Measurements from ENCODE around the gene TUBA4B. TPM values are rescaled to one million over a fixed set of nuclear protein-coding genes. Genes with fewer than 3 reads are reported as not detected.

Gene TUBA4B
- total RNA-seq, 4 donors from 2014 or later = 0.43 to 0.83 TPM; not detected in 2

DNA sequence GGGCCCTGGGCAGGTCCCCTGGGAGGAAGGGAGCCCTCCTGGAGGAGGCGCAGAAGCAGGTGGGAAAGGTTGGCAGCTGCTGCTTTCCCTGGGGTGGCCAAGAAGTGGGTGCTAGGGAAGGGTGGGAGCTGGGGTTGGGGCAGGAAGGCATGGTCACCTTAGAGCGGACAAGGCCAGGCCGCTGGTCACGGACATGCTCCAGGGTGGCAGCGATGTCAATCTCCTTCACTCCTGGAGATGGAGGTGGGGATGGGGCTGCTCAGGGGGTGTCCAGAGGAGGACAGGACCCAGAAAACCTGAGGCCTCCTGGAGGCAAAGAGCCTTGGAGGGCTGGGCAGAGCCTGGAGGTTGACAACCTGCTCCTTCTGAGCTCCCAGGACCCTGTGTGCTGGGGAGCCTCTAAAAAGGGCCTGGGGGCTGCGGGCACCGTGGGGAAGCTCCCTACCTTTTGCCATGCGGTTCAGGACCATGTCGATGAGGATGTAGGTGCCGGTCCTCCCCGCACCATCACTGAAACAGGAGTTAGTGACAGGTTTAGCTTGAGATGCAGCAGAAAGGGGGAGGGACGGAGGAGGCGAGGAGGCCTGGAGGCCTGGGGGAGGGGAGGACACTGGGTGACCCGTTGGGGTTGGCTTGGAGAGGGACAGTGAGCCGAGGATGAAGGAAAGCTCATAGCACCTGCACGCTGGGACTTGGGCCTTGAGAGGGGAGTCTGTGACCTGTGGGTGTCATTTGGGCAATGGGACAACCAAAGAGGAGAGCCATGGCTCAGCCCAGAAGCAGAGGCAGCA, 37.5 kb downstream of the TUBA4B start:
- no peaks in the 10 kb centered on the region for H3K36me3 ChIP-seq
- H3K4me1 ChIP-seq = peaks cover 4 to 8% of the 10 kb centered on the region in 2 donors
- no peaks in the 10 kb centered on the region for H3K27me3 ChIP-seq
- H3K27ac ChIP-seq = peak overlapping the region; percentile 92 to 95
- H3K4me3 ChIP-seq = no peak overlapping the region
- intact Hi-C loops (cut with DNase I; ENCODE audit: low total_unique reads) = no loop called here
- no peaks in the 10 kb centered on the region for H3K9me3 ChIP-seq
- DNase-seq = no peak
- TF ChIP-seq, protein P1, sequence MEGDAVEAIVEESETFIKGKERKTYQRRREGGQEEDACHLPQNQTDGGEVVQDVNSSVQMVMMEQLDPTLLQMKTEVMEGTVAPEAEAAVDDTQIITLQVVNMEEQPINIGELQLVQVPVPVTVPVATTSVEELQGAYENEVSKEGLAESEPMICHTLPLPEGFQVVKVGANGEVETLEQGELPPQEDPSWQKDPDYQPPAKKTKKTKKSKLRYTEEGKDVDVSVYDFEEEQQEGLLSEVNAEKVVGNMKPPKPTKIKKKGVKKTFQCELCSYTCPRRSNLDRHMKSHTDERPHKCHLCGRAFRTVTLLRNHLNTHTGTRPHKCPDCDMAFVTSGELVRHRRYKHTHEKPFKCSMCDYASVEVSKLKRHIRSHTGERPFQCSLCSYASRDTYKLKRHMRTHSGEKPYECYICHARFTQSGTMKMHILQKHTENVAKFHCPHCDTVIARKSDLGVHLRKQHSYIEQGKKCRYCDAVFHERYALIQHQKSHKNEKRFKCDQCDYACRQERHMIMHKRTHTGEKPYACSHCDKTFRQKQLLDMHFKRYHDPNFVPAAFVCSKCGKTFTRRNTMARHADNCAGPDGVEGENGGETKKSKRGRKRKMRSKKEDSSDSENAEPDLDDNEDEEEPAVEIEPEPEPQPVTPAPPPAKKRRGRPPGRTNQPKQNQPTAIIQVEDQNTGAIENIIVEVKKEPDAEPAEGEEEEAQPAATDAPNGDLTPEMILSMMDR (IDR thresholded peaks at IDR 0.05) = no peak
- TF ChIP-seq POLR2A (IDR thresholded peaks at IDR 0.05) = no peak

DNA sequence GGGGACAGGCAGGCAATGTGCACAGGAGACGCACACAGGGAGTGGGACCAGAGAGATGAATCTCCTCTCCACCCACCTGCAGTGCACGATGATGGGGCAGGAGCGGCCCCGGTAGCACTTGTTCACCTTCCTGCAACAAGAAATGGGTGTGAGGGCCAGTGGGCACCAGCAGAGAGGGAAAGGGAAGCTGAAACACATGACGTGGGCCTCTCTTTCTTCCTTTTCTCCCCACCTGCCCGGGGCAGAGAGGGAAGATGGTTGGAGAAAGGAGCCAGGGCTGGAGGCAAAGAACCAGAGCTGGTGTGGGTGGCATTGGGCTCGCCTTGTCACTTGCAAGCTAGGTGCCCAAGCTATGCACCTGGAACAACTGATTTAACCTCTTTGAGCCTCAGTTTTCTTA, 38.4 kb downstream of the TUBA4B start:
- peaks cover 4 to 8% of the 10 kb centered on the region in 2 donors for H3K4me1 ChIP-seq
- DNase-seq = no peak
- no peak for TF ChIP-seq POLR2A (IDR thresholded peaks at IDR 0.05)
- TF ChIP-seq, protein P1 (IDR thresholded peaks at IDR 0.05) = no peak
- intact Hi-C loops (cut with DNase I; ENCODE audit: low total_unique reads) = no loop called here
- H3K9me3 ChIP-seq = no peaks in the 10 kb centered on the region
- no peaks in the 10 kb centered on the region for H3K27me3 ChIP-seq
- no peak overlapping the region for H3K4me3 ChIP-seq
- H3K27ac ChIP-seq = peak overlapping the region in 1 of 2 donors; percentile 95
- no peaks in the 10 kb centered on the region for H3K36me3 ChIP-seq

GRCh38 chr2:219291910-219292490, 39.0 kb downstream of the TUBA4B start:
- Histone ChIP-seq H3K9me3 (no peaks in the 10 kb centered on the region), H3K27ac (no peak overlapping the region), H3K36me3 (no peaks in the 10 kb centered on the region), H3K4me1 (peaks cover 4 to 8% of the 10 kb centered on the region in 2 donors), H3K4me3 (no peak overlapping the region), H3K27me3 (no peaks in the 10 kb centered on the region)
- TF ChIP-seq, protein P1 (IDR thresholded peaks at IDR 0.05) = no peak
- TF ChIP-seq POLR2A (IDR thresholded peaks at IDR 0.05) = no peak
- intact Hi-C loops (cut with DNase I; ENCODE audit: low total_unique reads) = no loop called here
- no peak for DNase-seq

GRCh38 chr2:219292616-219293015, 39.6 kb downstream of the TUBA4B start:
- no peaks in the 10 kb centered on the region for H3K27me3 ChIP-seq
- intact Hi-C loops (cut with DNase I; ENCODE audit: low total_unique reads) = no loop called here
- no peaks in the 10 kb centered on the region for H3K36me3 ChIP-seq
- H3K4me3 ChIP-seq = no peak overlapping the region
- peaks cover 4 to 8% of the 10 kb centered on the region in 2 donors for H3K4me1 ChIP-seq
- H3K27ac ChIP-seq = no peak overlapping the region
- TF ChIP-seq POLR2A (IDR thresholded peaks at IDR 0.05) = no peak
- TF ChIP-seq, protein P1 (IDR thresholded peaks at IDR 0.05) = no peak
- DNase-seq = no peak
- no peaks in the 10 kb centered on the region for H3K9me3 ChIP-seq

- intact Hi-C loops (cut with DNase I; ENCODE audit: low total_unique reads) = no loop called here
- H3K27ac ChIP-seq = peak overlapping the region; percentile 94 to 97
- H3K9me3 ChIP-seq = no peaks in the 10 kb centered on the region
- peaks cover 4 to 8% of the 10 kb centered on the region in 2 donors for H3K4me1 ChIP-seq
- no peak for DNase-seq
- no peaks in the 10 kb centered on the region for H3K27me3 ChIP-seq
- TF ChIP-seq, protein P1 (IDR thresholded peaks at IDR 0.05) = no peak
- H3K4me3 ChIP-seq = no peak overlapping the region
- H3K36me3 ChIP-seq = no peaks in the 10 kb centered on the region
These were observed 40.7 kb downstream of the TUBA4B start for GRCh38 chr2:219293736-219294231.
